ENCODE measurements around the gene ELP1.

Gene ELP1

GRCh38 chr9:108903420-108904103 is 30.4 kb downstream of the ELP1 start (continued):
- no peak for TF ChIP-seq CTCF (tag by site-specific recombination; IDR thresholded peaks at IDR 0.05)
- no peak for TF ChIP-seq ZNF274 (IDR thresholded peaks at IDR 0.05; ENCODE audit: low read length)
- TF ChIP-seq ZNF274 (tag by site-specific recombination; IDR thresholded peaks at IDR 0.05; ENCODE audit: borderline replicate concordance), result no peak
- no peak for TF ChIP-seq ZNF544 (tag by site-specific recombination; IDR thresholded peaks at IDR 0.05)
- TF ChIP-seq ZNF623 (tag by site-specific recombination; IDR thresholded peaks at IDR 0.05), result no peak
- TF ChIP-seq, protein P1, sequence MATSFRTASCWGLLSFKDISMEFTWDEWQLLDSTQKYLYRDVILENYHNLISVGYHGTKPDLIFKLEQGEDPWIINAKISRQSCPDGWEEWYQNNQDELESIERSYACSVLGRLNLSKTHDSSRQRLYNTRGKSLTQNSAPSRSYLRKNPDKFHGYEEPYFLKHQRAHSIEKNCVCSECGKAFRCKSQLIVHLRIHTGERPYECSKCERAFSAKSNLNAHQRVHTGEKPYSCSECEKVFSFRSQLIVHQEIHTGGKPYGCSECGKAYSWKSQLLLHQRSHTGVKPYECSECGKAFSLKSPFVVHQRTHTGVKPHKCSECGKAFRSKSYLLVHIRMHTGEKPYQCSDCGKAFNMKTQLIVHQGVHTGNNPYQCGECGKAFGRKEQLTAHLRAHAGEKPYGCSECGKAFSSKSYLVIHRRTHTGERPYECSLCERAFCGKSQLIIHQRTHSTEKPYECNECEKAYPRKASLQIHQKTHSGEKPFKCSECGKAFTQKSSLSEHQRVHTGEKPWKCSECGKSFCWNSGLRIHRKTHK (tag by site-specific recombination; IDR thresholded peaks at IDR 0.05), result no peak
- TF ChIP-seq ZNF785 (tag by site-specific recombination; IDR thresholded peaks at IDR 0.05), result no peak
- no peak for TF ChIP-seq RBAK (tag by site-specific recombination; IDR thresholded peaks at IDR 0.05)
- TF ChIP-seq ZFHX2 (tag by site-specific recombination; conservative IDR thresholded peaks at IDR 0.05), result no peak
- TF ChIP-seq OSR2 (tag by site-specific recombination; IDR thresholded peaks at IDR 0.05), result 0 out of 2 replicates have a peak, but pooled peaks have one; percentile 18
- no peak for TF ChIP-seq ZNF596 (tag by site-specific recombination; IDR thresholded peaks at IDR 0.05)
- TF ChIP-seq ZNF394 (tag by site-specific recombination; IDR thresholded peaks at IDR 0.05; ENCODE audit: borderline replicate concordance), result no peak
- no peak for TF ChIP-seq ZNF677 (tag by site-specific recombination; IDR thresholded peaks at IDR 0.05)
- no peak for TF ChIP-seq ZNF121 (tag by site-specific recombination; IDR thresholded peaks at IDR 0.05)
- no peak for TF ChIP-seq ZXDB (tag by site-specific recombination; IDR thresholded peaks at IDR 0.05)
- no peak for TF ChIP-seq ZNF585B (tag by site-specific recombination; IDR thresholded peaks at IDR 0.05)
- no peak for TF ChIP-seq SCRT1 (tag by site-specific recombination; IDR thresholded peaks at IDR 0.05; ENCODE audit: borderline replicate concordance)
- TF ChIP-seq HOXA7 (CRISPR knock-in tag; IDR thresholded peaks at IDR 0.05; ENCODE audit: borderline replicate concordance), result no peak
- TF ChIP-seq ZNF362 (tag by site-specific recombination; IDR thresholded peaks at IDR 0.05), result no peak
- TF ChIP-seq ZNF391 (tag by site-specific recombination; IDR thresholded peaks at IDR 0.05; ENCODE audit: borderline replicate concordance, low read depth), result no peak
- TF ChIP-seq ZSCAN18 (tag by site-specific recombination; IDR thresholded peaks at IDR 0.05), result no peak
- no peak for TF ChIP-seq ZNF354C (tag by site-specific recombination; IDR thresholded peaks at IDR 0.05; ENCODE audit: borderline replicate concordance, low read depth)
- TF ChIP-seq ZNF777 (tag by site-specific recombination; IDR thresholded peaks at IDR 0.05; ENCODE audit: borderline replicate concordance), result no peak
- no peak for TF ChIP-seq ZNF548 (tag by site-specific recombination; IDR thresholded peaks at IDR 0.05)
- TF ChIP-seq, protein P2, sequence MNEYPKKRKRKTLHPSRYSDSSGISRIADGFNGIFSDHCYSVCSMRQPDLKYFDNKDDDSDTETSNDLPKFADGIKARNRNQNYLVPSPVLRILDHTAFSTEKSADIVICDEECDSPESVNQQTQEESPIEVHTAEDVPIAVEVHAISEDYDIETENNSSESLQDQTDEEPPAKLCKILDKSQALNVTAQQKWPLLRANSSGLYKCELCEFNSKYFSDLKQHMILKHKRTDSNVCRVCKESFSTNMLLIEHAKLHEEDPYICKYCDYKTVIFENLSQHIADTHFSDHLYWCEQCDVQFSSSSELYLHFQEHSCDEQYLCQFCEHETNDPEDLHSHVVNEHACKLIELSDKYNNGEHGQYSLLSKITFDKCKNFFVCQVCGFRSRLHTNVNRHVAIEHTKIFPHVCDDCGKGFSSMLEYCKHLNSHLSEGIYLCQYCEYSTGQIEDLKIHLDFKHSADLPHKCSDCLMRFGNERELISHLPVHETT (tag by site-specific recombination; IDR thresholded peaks at IDR 0.05), result no peak
- no peak for TF ChIP-seq ZNF776 (tag by site-specific recombination; IDR thresholded peaks at IDR 0.05; ENCODE audit: borderline replicate concordance)
- TF ChIP-seq KLF9 (tag by site-specific recombination; IDR thresholded peaks at IDR 0.05; ENCODE audit: low read depth), result no peak
- no peak for TF ChIP-seq YY1 (tag by site-specific recombination; IDR thresholded peaks at IDR 0.05)
- TF ChIP-seq ZNF202 (tag by site-specific recombination; IDR thresholded peaks at IDR 0.05; ENCODE audit: borderline replicate concordance), result no peak

Data from HEK293 (cell line).